Measurements from ENCODE around the gene MAL. TPM values are rescaled to one million over a fixed set of nuclear protein-coding genes. Genes with fewer than 3 reads are reported as not detected.

MAL gene
- total RNA-seq, 4 donors from 2014 or later: 469 to 1,903 (median 516) TPM

- TF ChIP-seq POLR2A (IDR thresholded peaks at IDR 0.05): no peak
- no peak for TF ChIP-seq CTCF (IDR thresholded peaks at IDR 0.05)
- Histone ChIP-seq H3K9me3 (no peaks in the 10 kb centered on the region), H3K27ac (peak overlapping the region in 3 of 4 donors; percentile 39 to 63 (median 62)), H3K36me3 (peaks cover 0 to 33% (median 0%) of the 10 kb centered on the region in 3 donors), H3K27me3 (peaks cover 0 to 4% (median 0%) of the 10 kb centered on the region in 4 donors), H3K4me3 (no peak overlapping the region), H3K4me1 (peaks cover 22 to 92% (median 31%) of the 10 kb centered on the region in 3 donors)
- 74 to 85% methylated on average over 10 to 11 of the region's 17 CpGs for WGBS, 2 donors
- no peak for DNase-seq
- intact Hi-C loops (cut with DNase I): no loop called here
Observed at GRCh38 chr2:95047629-95048510, 22.4 kb downstream of the MAL start.

DNA sequence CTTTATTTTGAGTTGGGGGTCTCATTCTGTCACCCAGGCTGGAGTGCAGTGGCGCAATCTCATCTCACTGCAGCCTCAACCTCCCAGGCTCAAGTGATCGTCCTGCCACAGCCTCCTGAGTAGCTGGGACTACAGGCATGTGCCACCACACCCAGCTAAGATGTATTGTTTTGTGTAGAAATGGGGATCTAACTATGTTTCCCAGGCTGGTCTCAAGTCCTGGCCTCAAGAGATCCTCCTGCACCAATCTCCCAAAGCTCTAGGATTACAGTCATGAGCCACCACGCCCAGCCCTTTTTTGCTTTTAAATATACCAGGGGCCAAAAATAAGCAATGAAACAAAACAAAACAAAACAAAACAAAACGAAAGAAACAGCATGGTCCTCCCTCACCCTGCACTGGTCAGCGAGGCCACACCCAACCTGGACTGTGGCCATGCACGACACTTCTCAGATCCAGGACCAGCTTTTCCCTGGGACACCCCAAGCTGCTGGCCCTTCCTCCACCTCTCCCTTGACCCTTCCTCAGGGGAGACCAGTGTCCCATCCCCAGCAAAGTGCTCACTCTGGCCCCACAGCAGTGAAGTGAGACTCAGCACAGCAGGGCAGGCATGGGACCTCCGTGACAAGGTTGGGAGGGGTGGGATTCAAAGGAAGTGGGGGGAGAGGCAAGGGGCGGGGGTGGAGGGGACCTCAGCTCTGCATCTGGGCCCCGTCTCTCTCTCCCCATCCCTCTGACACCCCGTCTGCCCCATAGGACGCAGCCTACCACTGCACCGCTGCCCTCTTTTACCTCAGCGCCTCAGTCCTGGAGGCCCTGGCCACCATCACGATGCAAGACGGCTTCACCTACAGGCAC, 23.5 kb downstream of the MAL start:
- H3K4me1 ChIP-seq: peaks cover 13 to 84% (median 20%) of the 10 kb centered on the region in 3 donors
- no peak for TF ChIP-seq CTCF (IDR thresholded peaks at IDR 0.05)
- TF ChIP-seq POLR2A (IDR thresholded peaks at IDR 0.05): no peak
- H3K27me3 ChIP-seq: peaks cover 0 to 8% (median 0%) of the 10 kb centered on the region in 4 donors
- H3K36me3 ChIP-seq: peaks cover 0 to 38% (median 0%) of the 10 kb centered on the region in 3 donors
- no peak for DNase-seq
- intact Hi-C loops (cut with DNase I): no loop called here
- H3K27ac ChIP-seq: peak overlapping the region in 3 of 4 donors; percentile 39 to 63 (median 62)
- 65 to 68% methylated on average over 9 to 12 of the region's 15 CpGs for WGBS, 2 donors
- H3K4me3 ChIP-seq: no peak overlapping the region
- H3K9me3 ChIP-seq: no peaks in the 10 kb centered on the region

- Histone ChIP-seq H3K4me1 (peaks cover 13 to 79% (median 19%) of the 10 kb centered on the region in 3 donors), H3K27ac (no peak overlapping the region), H3K27me3 (peaks cover 0 to 8% (median 0%) of the 10 kb centered on the region in 4 donors), H3K36me3 (peaks cover 0 to 33% (median 0%) of the 10 kb centered on the region in 3 donors), H3K9me3 (no peaks in the 10 kb centered on the region), H3K4me3 (no peak overlapping the region)
- 60 to 91% methylated on average over 1 to 10 of the region's 10 CpGs for WGBS, 2 donors
- no peak for DNase-seq
- TF ChIP-seq CTCF (IDR thresholded peaks at IDR 0.05) (no peak), POLR2A (IDR thresholded peaks at IDR 0.05) (no peak)
- intact Hi-C loops (cut with DNase I): no loop called here
Observed at GRCh38 chr2:95049683-95049955, 24.1 kb downstream of the MAL start.

DNA sequence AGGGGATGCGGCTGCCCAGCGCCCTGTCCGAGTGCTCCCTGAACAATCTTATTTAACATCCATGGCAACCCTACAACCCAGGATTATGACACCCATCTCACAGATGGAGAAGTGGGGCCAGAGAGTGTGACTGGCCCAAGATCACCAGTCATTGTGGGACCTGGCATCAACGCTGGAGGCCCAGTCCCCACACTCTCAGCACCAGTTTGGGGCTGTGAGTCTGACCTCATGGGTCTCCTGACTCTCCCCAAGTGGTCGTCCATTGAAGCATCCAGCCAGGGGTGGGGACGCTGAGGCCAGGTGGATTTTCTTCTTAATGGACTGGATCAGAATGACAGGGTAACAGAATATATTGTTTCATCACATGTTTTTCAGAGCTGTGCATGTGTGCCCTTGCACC, 24.5 kb downstream of the MAL start:
- peaks cover 0 to 30% (median 0%) of the 10 kb centered on the region in 3 donors for H3K36me3 ChIP-seq
- H3K27me3 ChIP-seq: peaks cover 0 to 8% (median 0%) of the 10 kb centered on the region in 4 donors
- H3K9me3 ChIP-seq: no peaks in the 10 kb centered on the region
- intact Hi-C loops (cut with DNase I): no loop called here
- H3K4me3 ChIP-seq: no peak overlapping the region
- no peak overlapping the region for H3K27ac ChIP-seq
- 86 to 94% methylated on average over 4 to 5 of the region's 6 CpGs for WGBS, 2 donors
- TF ChIP-seq CTCF (IDR thresholded peaks at IDR 0.05) (no peak), POLR2A (IDR thresholded peaks at IDR 0.05) (no peak)
- DNase-seq: no peak
- H3K4me1 ChIP-seq: peaks cover 13 to 76% (median 19%) of the 10 kb centered on the region in 3 donors

Data from esophagus squamous epithelium (tissue), 5 donors.